ENCODE data around the gene ABITRAM. TPM values are rescaled to one million over a fixed set of nuclear protein-coding genes. Genes with fewer than 3 reads are reported as not detected.
A peak's percentile ranks its signal among the peaks of the same experiment; 100 is the strongest.
"Not testable (repeated sequence)": the region's sequence is repeated elsewhere in the genome, so short reads cannot be mapped to it uniquely, and the experiment has no call there.

The ABITRAM gene
- total RNA-seq, 1 donor from 2014 or later: 16.0 TPM

GRCh38 chr9:108961151-108961550 lies 27.0 kb downstream of the ABITRAM start:
- DNase-seq (ENCODE audit: extremely low spot score in 2 of 2): no peak
- H3K9me3 ChIP-seq: no peaks in the 10 kb centered on the region
- no peaks in the 10 kb centered on the region for H3K27me3 ChIP-seq
- intact Hi-C loops (cut with DNase I): no loop called here
- TF ChIP-seq POLR2AphosphoS5 (IDR thresholded peaks at IDR 0.05; ENCODE audit: insufficient read depth in 1 of 2, low read depth in 1 of 2): no peak
- TF ChIP-seq POLR2A (IDR thresholded peaks at IDR 0.05): no peak
- TF ChIP-seq, protein P1, sequence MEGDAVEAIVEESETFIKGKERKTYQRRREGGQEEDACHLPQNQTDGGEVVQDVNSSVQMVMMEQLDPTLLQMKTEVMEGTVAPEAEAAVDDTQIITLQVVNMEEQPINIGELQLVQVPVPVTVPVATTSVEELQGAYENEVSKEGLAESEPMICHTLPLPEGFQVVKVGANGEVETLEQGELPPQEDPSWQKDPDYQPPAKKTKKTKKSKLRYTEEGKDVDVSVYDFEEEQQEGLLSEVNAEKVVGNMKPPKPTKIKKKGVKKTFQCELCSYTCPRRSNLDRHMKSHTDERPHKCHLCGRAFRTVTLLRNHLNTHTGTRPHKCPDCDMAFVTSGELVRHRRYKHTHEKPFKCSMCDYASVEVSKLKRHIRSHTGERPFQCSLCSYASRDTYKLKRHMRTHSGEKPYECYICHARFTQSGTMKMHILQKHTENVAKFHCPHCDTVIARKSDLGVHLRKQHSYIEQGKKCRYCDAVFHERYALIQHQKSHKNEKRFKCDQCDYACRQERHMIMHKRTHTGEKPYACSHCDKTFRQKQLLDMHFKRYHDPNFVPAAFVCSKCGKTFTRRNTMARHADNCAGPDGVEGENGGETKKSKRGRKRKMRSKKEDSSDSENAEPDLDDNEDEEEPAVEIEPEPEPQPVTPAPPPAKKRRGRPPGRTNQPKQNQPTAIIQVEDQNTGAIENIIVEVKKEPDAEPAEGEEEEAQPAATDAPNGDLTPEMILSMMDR (IDR thresholded peaks at IDR 0.05): no peak
- no peaks in the 10 kb centered on the region for H3K4me1 ChIP-seq
- no peak overlapping the region for H3K4me3 ChIP-seq
- H3K27ac ChIP-seq: no peak overlapping the region
- no peaks in the 10 kb centered on the region for H3K36me3 ChIP-seq

DNA sequence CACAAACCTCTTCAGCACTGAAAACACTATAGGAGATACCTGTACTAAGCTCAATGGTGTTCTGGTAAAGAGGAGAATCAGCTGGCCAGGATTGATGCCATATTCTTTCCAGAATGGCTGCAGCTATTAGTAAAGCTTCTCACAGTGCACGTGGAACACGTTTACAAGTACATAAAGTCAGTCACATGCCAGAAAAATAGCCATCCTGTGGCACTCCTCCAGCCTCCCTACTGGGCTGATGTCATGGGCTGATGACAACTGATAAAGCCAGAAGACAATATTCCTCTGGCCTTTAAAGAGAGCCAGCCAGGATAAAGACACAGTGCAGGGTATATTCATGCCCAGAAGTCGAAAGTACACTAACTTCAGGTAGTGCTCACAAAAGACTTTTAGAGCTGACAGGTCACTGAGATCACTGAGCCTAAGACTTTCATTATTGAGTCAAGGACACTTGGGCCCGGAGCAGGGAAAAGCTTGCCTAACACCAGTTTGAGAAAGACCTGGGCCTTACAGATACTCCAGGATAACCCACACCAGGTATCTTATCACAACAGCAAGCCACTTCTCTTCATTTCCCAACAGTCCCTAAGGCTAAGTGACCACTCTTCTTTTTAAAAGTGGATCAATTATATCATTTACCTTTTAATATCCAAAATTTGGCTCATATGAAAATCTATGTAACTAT lies 29.4 kb downstream of the ABITRAM start:
- no peak for DNase-seq (ENCODE audit: extremely low spot score in 2 of 2)
- no peak overlapping the region for H3K4me3 ChIP-seq
- intact Hi-C loops (cut with DNase I): no loop called here

DNA sequence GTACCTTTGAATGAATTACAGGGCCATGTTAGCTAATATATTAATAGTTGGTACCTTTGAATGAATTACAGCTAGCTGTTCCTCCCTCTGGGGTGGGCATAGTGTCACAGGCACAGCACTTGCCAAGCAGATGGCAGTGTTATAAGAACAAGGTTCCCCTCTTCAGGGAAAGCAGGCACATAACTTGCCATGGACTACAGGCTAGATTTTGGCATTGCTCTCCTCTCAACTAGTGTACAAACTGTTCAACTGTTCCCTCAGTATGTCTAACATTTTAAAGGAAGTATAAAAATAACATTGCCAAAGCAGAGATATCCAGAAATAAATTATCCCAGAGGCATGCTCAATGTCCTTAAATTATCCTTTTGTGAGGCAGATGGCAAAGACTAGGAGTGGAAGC lies 33.7 kb downstream of the ABITRAM start:
- H3K27ac ChIP-seq: no peak overlapping the region
- no peak overlapping the region for H3K4me3 ChIP-seq

More for the DNA sequence above, 29.4 kb downstream of the ABITRAM start:
- Histone ChIP-seq H3K27me3 (no peaks in the 10 kb centered on the region), H3K9me3 (no peaks in the 10 kb centered on the region), H3K4me1 (no peaks in the 10 kb centered on the region), H3K36me3 (no peaks in the 10 kb centered on the region), H3K27ac (no peak overlapping the region)
- TF ChIP-seq POLR2A (IDR thresholded peaks at IDR 0.05) (no peak), POLR2AphosphoS5 (IDR thresholded peaks at IDR 0.05; ENCODE audit: insufficient read depth in 1 of 2, low read depth in 1 of 2) (no peak)
- TF ChIP-seq, protein P1 (IDR thresholded peaks at IDR 0.05): no peak

GRCh38 chr9:108971392-108971791 lies 37.2 kb downstream of the ABITRAM start:
- DNase-seq (ENCODE audit: extremely low spot score in 2 of 2); H3K27me3 ChIP-seq; H3K36me3 ChIP-seq; H3K9me3 ChIP-seq; H3K4me3 ChIP-seq; intact Hi-C loops (cut with DNase I); H3K27ac ChIP-seq: not testable (repeated sequence)
- H3K4me1 ChIP-seq: peaks cover 27% of the 10 kb centered on the region

More for the DNA sequence above, 33.7 kb downstream of the ABITRAM start:
- H3K36me3 ChIP-seq: no peaks in the 10 kb centered on the region
- intact Hi-C loops (cut with DNase I): no loop called here
- H3K9me3 ChIP-seq: no peaks in the 10 kb centered on the region
- TF ChIP-seq POLR2AphosphoS5 (IDR thresholded peaks at IDR 0.05; ENCODE audit: insufficient read depth in 1 of 2, low read depth in 1 of 2) (no peak), POLR2A (IDR thresholded peaks at IDR 0.05) (no peak)
- TF ChIP-seq, protein P1 (IDR thresholded peaks at IDR 0.05): no peak
- no peak for DNase-seq (ENCODE audit: extremely low spot score in 2 of 2)
- no peaks in the 10 kb centered on the region for H3K27me3 ChIP-seq
- H3K4me1 ChIP-seq: peaks cover 13% of the 10 kb centered on the region

GRCh38 chr9:108972186-108972585 lies 38.0 kb downstream of the ABITRAM start:
- Histone ChIP-seq H3K36me3 (no peaks in the 10 kb centered on the region), H3K9me3 (no peaks in the 10 kb centered on the region), H3K4me1 (peaks cover 27% of the 10 kb centered on the region), H3K4me3 (no peak overlapping the region), H3K27ac (peak overlapping the region; percentile 35), H3K27me3 (no peaks in the 10 kb centered on the region)
- intact Hi-C loops (cut with DNase I): no loop called here
- no peak for DNase-seq (ENCODE audit: extremely low spot score in 2 of 2)
- TF ChIP-seq, protein P1 (IDR thresholded peaks at IDR 0.05): no peak
- TF ChIP-seq POLR2A (IDR thresholded peaks at IDR 0.05) (no peak), POLR2AphosphoS5 (IDR thresholded peaks at IDR 0.05; ENCODE audit: insufficient read depth in 1 of 2, low read depth in 1 of 2) (no peak)
